ENCODE measurements around the gene CHPF.
A peak's percentile ranks its signal among the peaks of the same experiment; 100 is the strongest.

The CHPF gene

DNA sequence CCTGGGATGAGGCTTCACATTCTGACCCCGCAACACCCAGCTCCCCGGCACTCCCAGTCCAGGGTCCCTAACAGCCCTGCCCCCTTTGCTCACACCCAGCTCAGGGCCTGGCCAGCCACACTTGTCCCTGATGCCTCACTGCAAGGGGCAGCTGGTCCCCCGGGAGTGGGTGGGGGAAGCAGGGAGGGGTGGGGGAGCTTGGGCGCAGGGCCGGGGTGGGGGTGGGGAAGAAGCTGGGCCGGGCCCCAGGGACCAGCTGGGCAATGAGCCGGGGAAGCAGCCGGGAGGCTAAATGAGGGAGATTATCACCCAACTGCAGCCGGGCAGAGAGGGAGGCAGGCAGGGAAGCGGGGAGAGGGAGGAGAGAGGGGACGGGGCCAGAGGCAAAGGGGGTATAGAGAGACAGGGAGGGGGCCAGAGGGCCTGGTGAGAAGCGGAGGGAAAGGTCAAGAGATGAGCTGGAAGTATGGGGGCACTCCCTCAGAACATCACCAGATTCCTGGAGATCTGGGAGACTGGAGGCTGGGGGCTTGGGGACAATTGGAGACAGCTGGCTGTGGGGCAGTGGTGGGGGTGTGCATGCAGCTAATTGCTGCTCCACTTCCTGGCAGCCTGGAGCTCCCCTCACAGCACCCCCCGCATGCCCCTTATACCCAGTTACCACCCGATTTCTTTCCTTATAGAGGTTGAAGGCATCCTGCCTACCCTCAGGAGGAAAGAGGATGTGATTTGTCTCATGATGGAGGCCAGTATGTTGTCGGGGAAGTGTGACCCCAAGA is 31.9 kb downstream of the CHPF start:
- no peak for DNase-seq

DNA sequence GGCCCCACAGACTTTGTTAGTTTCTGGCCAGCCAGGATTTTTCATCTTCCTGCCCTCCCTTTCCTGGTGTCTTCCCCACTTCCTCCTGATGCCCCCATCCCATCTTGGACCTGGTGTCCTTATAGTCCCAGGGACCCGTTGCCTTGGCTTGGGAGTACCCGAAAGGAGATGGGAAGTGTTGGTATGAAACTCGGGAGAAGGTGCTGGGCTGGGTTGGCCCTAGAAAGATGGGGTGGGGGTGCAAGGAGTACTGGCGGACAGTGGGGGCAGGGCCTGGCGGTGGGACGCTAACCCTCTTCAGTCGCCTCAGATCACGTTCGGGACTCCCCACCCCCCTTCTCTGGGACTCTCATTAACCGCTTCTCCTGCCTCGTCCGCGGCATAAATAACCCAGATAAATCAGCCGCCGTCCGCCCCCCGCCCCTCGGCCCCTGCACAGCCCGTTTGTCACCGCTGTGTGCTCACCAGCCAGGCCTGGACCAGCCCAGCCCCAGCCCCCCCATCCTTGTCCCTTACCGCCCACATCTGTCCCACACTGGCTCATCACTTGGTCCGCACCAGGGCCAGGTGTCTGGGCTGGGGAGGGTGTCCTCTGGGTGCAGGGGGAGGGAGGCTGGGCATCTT is 33.0 kb downstream of the CHPF start:
- no peak for DNase-seq

DNA sequence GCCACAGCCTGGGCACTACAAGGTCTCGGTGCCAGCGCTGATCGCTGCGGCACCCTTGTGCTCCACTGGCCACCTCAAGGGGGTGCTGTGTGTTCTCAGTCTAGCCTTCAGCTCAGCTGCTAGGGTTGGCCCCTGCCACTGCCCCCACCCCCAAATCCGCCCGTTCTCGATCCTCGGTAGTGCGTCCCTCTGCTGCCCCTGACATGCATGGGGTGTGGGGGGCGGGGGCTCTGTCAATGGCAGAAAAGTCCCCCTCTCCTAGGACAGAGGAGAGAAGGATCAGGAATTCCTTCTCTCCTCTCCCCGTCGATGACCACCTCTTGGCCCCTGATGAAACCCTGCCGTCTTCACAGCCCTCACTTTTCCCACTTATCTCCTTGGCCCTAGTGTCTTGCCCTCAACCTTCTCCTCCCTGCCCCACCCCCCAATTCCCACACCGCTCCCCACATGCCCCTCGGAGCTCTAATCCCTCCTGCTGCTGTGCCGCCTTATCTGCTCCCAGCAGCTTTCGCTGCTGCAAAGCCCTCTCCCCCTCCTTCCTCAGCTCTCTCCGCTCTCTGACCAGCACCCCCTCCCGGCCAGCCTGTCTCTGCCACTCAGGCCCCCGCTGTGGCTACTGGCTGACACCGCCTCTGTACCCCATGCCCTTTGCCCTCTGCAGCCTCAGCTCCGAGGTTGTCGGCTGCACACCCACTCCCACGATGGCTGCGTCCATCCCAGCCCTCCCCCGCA is 33.7 kb downstream of the CHPF start:
- peak; percentile 22 to 26 for DNase-seq

- no peak for DNase-seq
Measured at GRCh38 chr2:219508971-219509779, 34.4 kb downstream of the CHPF start.

DNA sequence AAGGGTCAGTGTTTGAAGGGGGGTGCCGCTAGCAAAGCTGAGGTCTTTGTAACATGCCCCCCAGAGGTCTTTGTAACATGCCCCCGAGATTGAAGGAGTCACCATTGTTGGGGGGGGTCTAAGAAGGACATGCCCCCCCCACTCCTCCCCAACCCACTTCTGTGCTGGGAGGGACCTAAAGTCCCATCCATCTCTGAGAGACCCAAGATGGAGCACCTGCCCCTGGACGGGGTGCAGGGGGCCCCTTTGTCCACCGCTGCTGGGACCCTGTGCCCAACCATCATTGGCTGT is 35.2 kb downstream of the CHPF start:
- DNase-seq, result no peak

DNA sequence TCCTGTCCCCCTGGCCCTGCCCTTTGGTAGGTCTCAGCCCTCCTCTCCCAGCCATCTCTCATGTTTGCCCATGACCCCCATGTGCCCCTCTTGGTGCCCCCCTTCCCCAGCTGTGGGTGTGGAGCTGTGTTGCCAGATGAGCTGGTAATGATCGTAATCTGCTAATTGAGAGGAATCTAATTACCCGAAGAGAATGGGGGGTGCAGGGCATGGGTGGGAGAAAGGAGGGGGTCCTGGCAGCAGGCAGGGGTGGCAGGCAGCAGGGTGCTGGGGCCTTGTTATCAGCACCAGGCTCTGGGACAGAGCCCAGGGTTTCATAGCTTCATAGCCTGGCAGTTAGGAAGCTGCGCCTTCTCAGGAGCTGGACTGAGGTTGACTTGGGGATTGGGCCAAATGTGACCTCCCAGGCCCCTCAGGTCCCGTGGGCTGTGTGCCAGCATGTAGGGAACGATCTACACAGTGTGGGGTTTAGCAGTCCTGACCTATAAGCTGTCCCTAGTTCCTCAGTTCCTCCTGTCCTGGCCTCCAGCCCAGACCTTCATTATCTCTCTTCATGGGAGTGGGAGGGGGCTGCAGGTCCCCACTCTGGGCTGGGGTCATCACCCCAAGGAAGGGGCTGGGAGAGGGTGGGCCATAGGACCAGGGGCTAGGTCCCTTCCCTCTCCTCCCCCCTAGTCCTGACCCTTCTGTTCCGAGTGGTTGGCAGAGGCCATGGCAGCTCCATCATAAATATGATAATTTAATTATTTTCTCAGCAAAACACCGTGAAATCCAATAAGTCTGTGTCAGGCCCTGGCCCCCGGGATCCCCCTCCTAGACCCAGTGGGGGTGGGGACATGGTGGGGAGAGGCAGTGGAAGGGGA is 35.8 kb downstream of the CHPF start:
- DNase-seq, result no peak

DNA sequence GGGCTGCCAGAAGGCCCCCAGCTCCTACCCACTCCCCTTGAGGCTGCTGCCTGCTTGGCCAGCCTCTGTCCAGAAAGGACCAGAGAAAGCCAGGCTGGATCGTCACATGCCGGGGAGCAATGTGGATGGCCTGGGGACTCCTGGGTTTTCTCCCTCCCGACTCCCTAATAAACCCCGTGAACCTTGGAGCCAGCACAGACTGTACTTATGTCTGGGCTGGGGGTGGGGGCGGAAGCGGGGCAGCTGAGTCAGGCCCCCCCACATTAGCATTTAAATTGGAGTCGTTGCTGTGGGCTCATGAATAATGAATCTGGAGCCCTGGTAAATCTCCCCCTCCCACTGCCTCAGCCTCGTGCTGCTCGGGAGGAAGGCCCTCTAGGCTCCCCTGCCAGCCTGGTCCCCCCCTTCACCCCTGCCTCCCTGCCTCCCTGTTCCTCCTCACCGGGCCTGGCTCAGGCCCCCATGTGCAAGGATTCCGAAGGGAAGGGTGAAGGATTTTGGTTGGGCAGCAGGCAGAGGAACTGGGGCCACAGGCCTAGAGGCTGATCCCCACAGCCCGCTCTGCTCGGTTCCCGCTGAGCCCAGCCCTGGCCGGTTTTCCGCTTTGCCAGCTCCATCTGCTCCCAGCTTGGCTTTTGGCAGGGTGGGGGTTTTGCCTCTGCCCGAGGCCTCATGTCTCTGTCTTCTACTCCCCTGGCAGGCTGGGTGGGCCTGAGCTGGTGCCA is 36.6 kb downstream of the CHPF start:
- DNase-seq, result no peak

DNA sequence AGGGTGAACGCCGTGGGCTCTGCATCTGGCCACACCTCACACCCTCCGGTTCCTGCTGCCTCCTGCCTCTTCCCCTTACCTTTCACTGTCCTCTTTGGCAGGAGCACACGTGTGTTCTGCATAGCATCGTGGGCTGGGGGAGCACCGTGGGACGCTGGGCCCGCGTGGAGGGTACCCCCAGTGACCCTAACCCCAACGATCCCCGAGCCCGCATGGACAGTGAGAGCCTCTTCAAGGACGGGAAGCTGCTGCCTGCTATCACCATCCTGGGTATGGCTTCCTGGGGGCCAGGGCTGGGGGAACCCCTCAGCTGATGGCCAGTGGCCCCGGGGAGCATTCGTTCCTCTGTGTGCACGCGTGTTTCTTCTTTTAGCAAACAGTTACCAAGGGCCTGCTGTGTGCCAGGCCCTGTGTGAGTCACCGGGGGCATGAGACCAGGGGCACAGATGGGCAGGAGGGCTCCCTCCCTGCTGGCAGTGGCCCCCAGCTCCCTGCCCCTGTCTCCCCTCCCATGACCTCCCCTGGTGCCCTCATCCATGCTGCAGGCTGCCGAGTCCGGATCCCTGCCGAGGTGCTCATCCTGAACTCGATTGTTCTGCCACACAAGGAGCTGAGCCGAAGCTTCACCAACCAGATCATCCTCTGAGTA is 37.3 kb downstream of the CHPF start:
- no peak for DNase-seq

DNA sequence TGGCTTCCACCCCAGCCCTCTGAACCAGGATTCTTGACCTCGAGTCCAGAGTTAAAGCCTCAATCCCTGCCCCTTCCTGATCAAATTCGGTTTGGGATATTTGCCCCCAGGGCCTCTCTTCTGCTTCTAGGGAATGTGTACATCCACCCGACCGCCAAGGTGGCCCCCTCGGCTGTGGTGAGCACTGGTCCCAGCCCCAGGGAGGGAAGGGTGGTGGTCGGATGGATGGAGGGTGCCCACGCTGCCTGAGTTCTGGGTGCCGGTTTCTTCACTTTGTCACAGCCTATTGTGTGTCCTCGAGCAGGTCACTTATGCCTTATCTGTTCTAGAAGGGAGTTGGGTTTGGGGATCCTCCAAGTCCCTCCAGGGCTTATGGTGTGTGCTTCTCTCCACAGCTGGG is 38.0 kb downstream of the CHPF start:
- DNase-seq, result no peak

GRCh38 chr2:219502618-219503017 is 41.0 kb downstream of the CHPF start:
- no peak for DNase-seq

DNA sequence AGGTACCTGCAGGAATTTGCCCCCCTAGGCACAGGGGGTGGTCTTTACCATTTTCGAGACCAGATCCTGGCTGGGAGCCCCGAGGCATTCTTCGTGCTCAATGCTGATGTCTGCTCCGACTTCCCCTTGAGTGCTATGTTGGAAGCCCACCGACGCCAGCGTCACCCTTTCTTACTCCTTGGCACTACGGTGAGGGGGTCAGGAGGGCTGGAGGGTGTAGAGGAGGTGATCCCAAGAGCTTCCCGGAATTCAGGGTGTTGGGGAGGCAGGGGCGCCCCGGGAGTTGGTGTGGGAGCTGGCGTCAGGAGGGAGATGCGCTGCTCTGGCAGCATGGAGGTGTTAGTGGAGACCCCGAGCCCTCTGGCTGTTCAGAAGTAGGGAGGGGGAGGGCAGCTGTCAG is 41.8 kb downstream of the CHPF start:
- DNase-seq, result no peak

DNA sequence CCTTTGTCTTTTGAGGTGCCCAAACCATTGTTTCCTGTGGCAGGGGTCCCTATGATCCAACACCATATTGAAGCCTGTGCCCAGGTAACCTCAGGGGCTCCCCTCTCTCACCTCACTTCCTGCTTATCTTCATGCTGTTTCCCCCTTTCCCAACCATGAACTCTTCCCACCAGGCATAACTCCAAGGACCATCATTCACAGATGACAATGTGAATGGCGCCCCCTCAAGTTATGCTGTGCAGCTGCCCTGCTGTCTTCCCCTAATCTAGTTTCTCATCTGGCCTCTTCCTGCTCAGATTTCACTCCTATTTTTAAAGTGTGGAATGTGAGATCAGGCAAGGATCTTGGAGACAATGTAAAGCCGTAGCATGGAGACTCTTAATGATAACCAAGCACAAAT is 43.5 kb downstream of the CHPF start:
- no peak for DNase-seq

DNA sequence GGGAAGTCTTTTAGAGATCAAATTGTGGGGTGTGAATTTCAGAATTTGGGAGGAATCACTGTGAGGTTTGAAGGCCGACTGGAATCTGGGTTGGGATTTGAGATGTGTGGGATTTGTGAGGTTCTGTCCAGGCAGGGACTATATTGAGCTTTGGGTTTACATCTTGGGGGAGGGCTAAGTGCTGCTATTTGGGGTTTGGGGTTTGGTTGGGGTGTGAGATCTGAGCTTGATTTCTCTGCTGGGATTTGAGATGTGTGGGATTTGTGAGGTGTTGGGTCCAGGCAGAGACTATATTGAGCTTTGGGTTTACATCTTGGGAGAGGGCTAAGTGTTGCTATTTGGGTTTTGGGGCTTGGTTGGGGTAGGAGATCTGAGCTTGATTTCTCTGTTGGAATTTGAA is 44.1 kb downstream of the CHPF start:
- DNase-seq, result no peak

DNA sequence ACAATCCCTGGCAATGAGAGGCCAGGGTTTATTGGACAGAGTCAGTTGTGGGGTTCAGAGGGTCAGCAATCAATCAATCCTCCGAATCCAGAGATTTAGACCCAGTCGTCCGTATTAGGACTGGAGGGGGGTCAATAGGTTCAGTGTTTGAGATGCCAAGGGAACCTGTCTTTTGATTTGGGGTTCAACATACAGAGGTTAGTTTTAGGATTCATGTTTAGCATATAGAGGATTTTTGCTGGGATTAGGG is 44.6 kb downstream of the CHPF start:
- DNase-seq, result no peak

- peak; percentile 88 to 97 for DNase-seq
Measured at GRCh38 chr2:219498280-219499057, 45.1 kb downstream of the CHPF start, which contains the start of gene GMPPA. Gene GMPPA, plus strand, starts transcription at chr2:219498891. Its CDS starts 1,085 bp downstream, at chr2:219499976.

- DNase-seq, result peak in 1 of 2 donors; percentile 69
Measured at GRCh38 chr2:219497495-219498279, 45.9 kb downstream of the CHPF start.

GRCh38 chr2:219496825-219497494 is 46.6 kb downstream of the CHPF start:
- no peak for DNase-seq

DNA sequence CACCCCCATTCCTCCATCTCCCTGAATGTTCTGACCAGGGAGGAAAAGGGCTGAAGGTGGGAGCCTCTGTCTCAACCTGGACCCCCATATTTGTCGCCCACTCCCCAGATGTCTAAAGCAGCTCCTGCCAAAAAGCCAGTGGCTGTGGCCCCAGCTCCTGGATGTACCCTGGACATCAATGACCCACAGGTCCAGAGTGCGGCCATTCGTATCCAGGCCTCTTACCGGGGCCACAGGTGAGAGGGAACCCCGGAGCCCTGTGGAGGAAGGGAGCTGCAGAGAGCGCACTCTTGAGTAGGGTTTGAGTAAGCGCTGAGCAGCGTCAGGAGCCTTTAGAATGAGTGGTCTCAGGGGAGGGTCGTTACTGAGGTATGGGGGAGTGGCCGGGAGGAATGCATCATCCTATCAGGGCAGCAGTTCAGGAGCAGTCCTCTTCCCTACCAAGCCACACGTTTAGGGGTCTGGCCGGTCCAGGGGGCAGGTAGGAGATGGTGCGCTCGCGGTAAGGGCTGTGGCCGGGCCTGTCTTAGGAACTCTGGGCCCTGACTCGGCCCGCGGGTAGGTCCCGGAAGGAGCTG is 47.3 kb downstream of the CHPF start:
- no peak for DNase-seq
